Common myeloid progenitor, CD34-positive (primary cell): ENCODE data around the gene NINJ1.

Experiments
- CTCF ChIA-PET: fragments of 350-600 bp; sonication (Branson Sonifier 250); formaldehyde crosslinking; loops from one replicate; lab custom pipeline; 2021; ENCODE audit warnings: antibody characterized with exemption; lab: Charles Lee
- POLR2A ChIA-PET: fragments of 350-600 bp; sonication (Branson Sonifier 250); formaldehyde crosslinking; loops from one replicate; lab custom pipeline; 2021; ENCODE audit warnings: antibody characterized with exemption; lab: Charles Lee
- DNase-seq, 3 donors: peaks; one replicate each; pipeline versions ENCODE4 v3.0.0 to v3.0.0-alpha.2; 2013
- H3K27ac ChIP-seq, 2 experiments: 1 replicate in 1 of 2; 2 replicates in 1 of 2; pipeline ENCODE4 v1.7.0; 2013; ENCODE audit warnings: inconsistent platforms in 2 of 2, low read length in 2 of 2, mild to moderate bottlenecking in 2 of 2, low read depth in 1 of 2, moderate library complexity in 1 of 2; ENCODE audit not compliant: severe bottlenecking in 2 of 2, insufficient read depth in 1 of 2, poor library complexity in 1 of 2
- H3K27me3 ChIP-seq, 5 experiments: replicated peaks in 2 of 5; 1 replicate in 3 of 5; 2 replicates in 2 of 5; pipeline versions ENCODE4 v1.6.1 to v1.7.0; 2013; ENCODE audit warnings: low read length in 4 of 5, mild to moderate bottlenecking in 2 of 5, moderate library complexity in 2 of 5, inconsistent platforms in 1 of 5; ENCODE audit not compliant: insufficient read depth in 5 of 5, control insufficient read depth in 4 of 5
- H3K36me3 ChIP-seq, 4 experiments: 1 replicate in 2 of 4; 2 replicates in 2 of 4; pipeline versions ENCODE4 v1.6.1 to v1.7.0; 2013; ENCODE audit warnings: low read length in 3 of 4, control low read depth in 1 of 4, mild to moderate bottlenecking in 1 of 4; ENCODE audit not compliant: control insufficient read depth in 4 of 4, insufficient read depth in 4 of 4
- H3K4me1 ChIP-seq, 4 experiments: 1 replicate in 3 of 4; 2 replicates in 1 of 4; pipeline versions ENCODE4 v1.6.1 to v1.7.1; 2013; ENCODE audit warnings: low read length in 3 of 4, mild to moderate bottlenecking in 3 of 4, control low read depth in 1 of 4, inconsistent platforms in 1 of 4, moderate library complexity in 1 of 4; ENCODE audit not compliant: control insufficient read depth in 4 of 4, insufficient read depth in 4 of 4; ENCODE audit errors: control extremely low read depth in 1 of 4
- H3K4me3 ChIP-seq, 7 experiments: 1 replicate in 4 of 7; 2 replicates in 3 of 7; pipeline versions ENCODE4 v1.5.1 to v1.7.0; 2013; ENCODE audit warnings: mild to moderate bottlenecking in 7 of 7, low read length in 6 of 7, moderate library complexity in 6 of 7, inconsistent platforms in 2 of 7, low read depth in 2 of 7, control low read depth in 1 of 7; ENCODE audit not compliant: insufficient read depth in 4 of 7, control insufficient read depth in 1 of 7; ENCODE audit errors: extremely low read depth in 1 of 7
- H3K9me3 ChIP-seq, 5 experiments: 1 replicate in 4 of 5; 2 replicates in 1 of 5; pipeline versions ENCODE4 v1.6.1 to v1.7.1; 2013; ENCODE audit warnings: low read length in 4 of 5, mild to moderate bottlenecking in 2 of 5, inconsistent platforms in 1 of 5, low read depth in 1 of 5, moderate library complexity in 1 of 5; ENCODE audit not compliant: control insufficient read depth in 4 of 5, insufficient read depth in 2 of 5; ENCODE audit errors: control extremely low read depth in 1 of 5
- WGBS: methylation state at CpG from one replicate; pipeline ENCODE4 v1.1.5; 2013; ENCODE audit not compliant: insufficient coverage; 5-methylcytosine and 5-hydroxymethylcytosine counted together

NINJ1 gene

GRCh38 chr9:93128011-93128714 is 5.9 kb downstream of the NINJ1 start:
- peaks cover 0 to 18% (median 9%) of the 10 kb centered on the region in 4 experiments for H3K36me3 ChIP-seq
- DNase-seq, result no peak
- H3K27ac ChIP-seq, result no peak overlapping the region
- peaks cover 0 to 78% (median 66%) of the 10 kb centered on the region in 4 experiments for H3K4me1 ChIP-seq
- WGBS, result 97% methylated on average over 14 of the region's 14 CpGs
- ChIA-PET POLR2A (interaction anchor here (0.7 to 1.1 kb wide), 2 partner anchors 11 to 16 kb away, joined by 3 read pairs; no protein-coding TSS in a partner anchor), CTCF (interaction anchor here (1.1 to 1.8 kb wide), 4 partner anchors 9 to 124 kb away, joined by 3 to 7 read pairs (median 5); no protein-coding TSS in a partner anchor)
- H3K27me3 ChIP-seq, result no peaks in the 10 kb centered on the region
- H3K4me3 ChIP-seq, result no peak overlapping the region
- H3K9me3 ChIP-seq, result no peaks in the 10 kb centered on the region

- Histone ChIP-seq H3K4me1 (peaks cover 0 to 71% (median 59%) of the 10 kb centered on the region in 4 experiments), H3K9me3 (no peaks in the 10 kb centered on the region), H3K4me3 (peak overlapping the region in 2 of 7 experiments; percentile 13 to 32), H3K36me3 (peaks cover 0 to 18% (median 10%) of the 10 kb centered on the region in 4 experiments), H3K27ac (no peak overlapping the region), H3K27me3 (no peaks in the 10 kb centered on the region)
- ChIA-PET POLR2A (no interaction called here), CTCF (interaction anchor here (0.6 to 1.6 kb wide), 5 partner anchors 8 to 124 kb away, joined by 3 to 7 read pairs (median 4); no protein-coding TSS in a partner anchor)
- 56% methylated on average over 8 of the region's 8 CpGs for WGBS
- peak in 2 of 3 donors; percentile 43 to 55 for DNase-seq
Measured at GRCh38 chr9:93127395-93127911, 6.6 kb downstream of the NINJ1 start.

- Histone ChIP-seq H3K4me1 (peaks cover 0 to 65% (median 55%) of the 10 kb centered on the region in 4 experiments), H3K27ac (no peak overlapping the region), H3K27me3 (no peaks in the 10 kb centered on the region), H3K36me3 (peaks cover 0 to 19% (median 12%) of the 10 kb centered on the region in 4 experiments), H3K9me3 (no peaks in the 10 kb centered on the region), H3K4me3 (peak overlapping the region in 2 of 7 experiments; percentile 2 to 13)
- DNase-seq, result peak in 1 of 3 donors; percentile 42
- WGBS, result 56% methylated on average over 14 of the region's 18 CpGs
- POLR2A ChIA-PET, result no interaction called here
- CTCF ChIA-PET, result interaction anchor here (0.6 to 2.2 kb wide), 6 partner anchors 9 to 123 kb away, joined by 3 to 9 read pairs (median 4); no protein-coding TSS in a partner anchor
Measured at GRCh38 chr9:93126825-93127368, 7.2 kb downstream of the NINJ1 start.

GRCh38 chr9:93126151-93126781 is 7.8 kb downstream of the NINJ1 start:
- Histone ChIP-seq H3K9me3 (no peaks in the 10 kb centered on the region), H3K36me3 (peaks cover 0 to 25% (median 16%) of the 10 kb centered on the region in 4 experiments), H3K4me1 (peaks cover 0 to 64% (median 53%) of the 10 kb centered on the region in 4 experiments), H3K4me3 (no peak overlapping the region), H3K27me3 (no peaks in the 10 kb centered on the region), H3K27ac (no peak overlapping the region)
- ChIA-PET CTCF (interaction anchor here (1.1 to 2.2 kb wide), 7 partner anchors 10 to 70 kb away, joined by 3 to 9 read pairs (median 4); no protein-coding TSS in a partner anchor), POLR2A (no interaction called here)
- DNase-seq, result no peak
- 88% methylated on average over 16 of the region's 23 CpGs for WGBS

- no peak for DNase-seq
- no peak overlapping the region for H3K4me3 ChIP-seq
- H3K27me3 ChIP-seq, result no peaks in the 10 kb centered on the region
- WGBS, result 96% methylated on average over 10 of the region's 10 CpGs
- H3K36me3 ChIP-seq, result peaks cover 0 to 28% (median 16%) of the 10 kb centered on the region in 4 experiments
- ChIA-PET CTCF (interaction anchor here (0.6 to 2.2 kb wide), 8 partner anchors 8 to 440 kb away, joined by 3 to 9 read pairs (median 4); partner anchors contain the start of gene NINJ1), POLR2A (no interaction called here)
- peaks cover 0 to 64% (median 53%) of the 10 kb centered on the region in 4 experiments for H3K4me1 ChIP-seq
- H3K27ac ChIP-seq, result no peak overlapping the region
- no peaks in the 10 kb centered on the region for H3K9me3 ChIP-seq
Measured at GRCh38 chr9:93125331-93125894, 8.6 kb downstream of the NINJ1 start.

- CTCF ChIA-PET, result interaction anchor here (1.0 to 2.2 kb wide), 7 partner anchors 9 to 69 kb away, joined by 3 to 9 read pairs (median 3); partner anchors contain the start of gene NINJ1
- no peaks in the 10 kb centered on the region for H3K27me3 ChIP-seq
- peaks cover 0 to 28% (median 16%) of the 10 kb centered on the region in 4 experiments for H3K36me3 ChIP-seq
- no peak for DNase-seq
- H3K27ac ChIP-seq, result no peak overlapping the region
- H3K4me1 ChIP-seq, result peaks cover 0 to 64% (median 55%) of the 10 kb centered on the region in 4 experiments
- 96% methylated on average over 16 of the region's 16 CpGs for WGBS
- H3K9me3 ChIP-seq, result no peaks in the 10 kb centered on the region
- POLR2A ChIA-PET, result no interaction called here
- no peak overlapping the region for H3K4me3 ChIP-seq
Measured at GRCh38 chr9:93124793-93125192, 9.3 kb downstream of the NINJ1 start.
